CD14-positive monocyte (primary cell): ENCODE data around the gene CYP27C1. TPM values are rescaled to one million over a fixed set of nuclear protein-coding genes. Genes with fewer than 3 reads are reported as not detected.
"Not testable (repeated sequence)": the region's sequence is repeated elsewhere in the genome, so short reads cannot be mapped to it uniquely, and the experiment has no call there.

ENCODE experiments used
- DNase-seq, 3 donors: peaks; one replicate each; pipeline ENCODE4 v3.0.0-alpha.2; 2011 to 2022
- H2AFZ ChIP-seq: 2 replicates; pipeline ENCODE4 v1.6.0; 2012; ENCODE audit warnings: mild to moderate bottlenecking, low read depth, low read length, inconsistent platforms; ENCODE audit not compliant: insufficient read depth, poor library complexity, severe bottlenecking
- H3K27ac ChIP-seq, 2 donors: 1 replicate in 1 of 2; 2 replicates in 1 of 2; pipeline ENCODE4 v1.5.1; 2012 to 2013; ENCODE audit warnings: low read length in 2 of 2, control low read depth in 1 of 2, inconsistent platforms in 1 of 2, low read depth in 1 of 2, mild to moderate bottlenecking in 1 of 2
- H3K27me3 ChIP-seq, 2 donors: one replicate each; pipeline versions ENCODE4 v1.6.0 to v1.6.1; 2011 to 2013; ENCODE audit warnings: low read length in 2 of 2; ENCODE audit not compliant: control insufficient read depth in 2 of 2, insufficient read depth in 2 of 2
- H3K36me3 ChIP-seq, 2 donors: replicated peaks in 1 of 2; 1 replicate in 1 of 2; 2 replicates in 1 of 2; pipeline versions ENCODE4 v1.5.1 to v1.6.1; 2012 to 2013; ENCODE audit warnings: low read length in 2 of 2, control low read depth in 1 of 2, inconsistent platforms in 1 of 2, mild to moderate bottlenecking in 1 of 2; ENCODE audit not compliant: insufficient read depth in 2 of 2, control insufficient read depth in 1 of 2
- H3K4me1 ChIP-seq, 2 donors: 1 replicate in 1 of 2; 2 replicates in 1 of 2; pipeline versions ENCODE4 v1.5.1 to v1.6.1; 2012 to 2013; ENCODE audit warnings: low read length in 2 of 2, control low read depth in 1 of 2, inconsistent platforms in 1 of 2, mild to moderate bottlenecking in 1 of 2, moderate library complexity in 1 of 2; ENCODE audit not compliant: insufficient read depth in 2 of 2, control insufficient read depth in 1 of 2
- H3K4me2 ChIP-seq: replicated peaks from 2 replicates; pipeline ENCODE3; 2012; ENCODE audit warnings: low read length, moderate library complexity, mild to moderate bottlenecking; ENCODE audit not compliant: poor library complexity, severe bottlenecking; ENCODE audit errors: extremely low read depth
- H3K4me3 ChIP-seq, 3 experiments: fragments of 200-600 bp in 1 of 3; sonication (generic) in 1 of 3; replicated peaks in 1 of 3; 1 replicate in 2 of 3; 2 replicates in 1 of 3; pipeline ENCODE4 v1.5.1; 2011 to 2013; ENCODE audit warnings: low read length in 3 of 3, mild to moderate bottlenecking in 3 of 3, control low read depth in 2 of 3, low read depth in 2 of 3, inconsistent platforms in 1 of 3, moderate library complexity in 1 of 3
- H3K79me2 ChIP-seq: 2 replicates; pipeline ENCODE4 v1.6.0; 2012; ENCODE audit warnings: mild to moderate bottlenecking, control low read depth, inconsistent platforms, low read length, moderate library complexity; ENCODE audit not compliant: insufficient read depth
- H3K9ac ChIP-seq: 2 replicates; pipeline ENCODE4 v1.6.0; 2017; ENCODE audit warnings: low read length, mild to moderate bottlenecking; ENCODE audit not compliant: insufficient read depth, poor library complexity, severe bottlenecking
- H3K9me3 ChIP-seq, 2 donors: replicated peaks in 1 of 2; 1 replicate in 1 of 2; 2 replicates in 1 of 2; pipeline versions ENCODE4 v1.5.1 to v1.6.1; 2012 to 2013; ENCODE audit warnings: low read length in 2 of 2, control low read depth in 1 of 2; ENCODE audit not compliant: control insufficient read depth in 1 of 2, insufficient read depth in 1 of 2
- H4K20me1 ChIP-seq: 2 replicates; pipeline ENCODE4 v1.6.0; 2012; ENCODE audit warnings: mild to moderate bottlenecking, low read length, control low read depth, moderate library complexity; ENCODE audit not compliant: insufficient read depth
- H3K27ac Mint-ChIP-seq, 7 donors: one replicate each; pipeline ENCODE4 v1.8.0; 2020; ENCODE audit warnings: mild to moderate bottlenecking in 7 of 7, mixed read lengths in 7 of 7, moderate library complexity in 6 of 7, inconsistent platforms in 2 of 7
- H3K27me3 Mint-ChIP-seq, 3 donors: one replicate each; pipeline ENCODE4 v1.8.0; 2021 to 2022; ENCODE audit warnings: low read depth in 3 of 3, mild to moderate bottlenecking in 3 of 3, mixed read lengths in 3 of 3, moderate library complexity in 3 of 3, inconsistent platforms in 1 of 3
- H3K36me3 Mint-ChIP-seq, 2 donors: one replicate each; pipeline ENCODE4 v1.8.0; 2020; ENCODE audit warnings: mixed read lengths in 2 of 2, inconsistent platforms in 1 of 2, mild to moderate bottlenecking in 1 of 2
- H3K4me1 Mint-ChIP-seq: one replicate; pipeline ENCODE4 v1.8.0; 2020; ENCODE audit warnings: mild to moderate bottlenecking, mixed read lengths
- H3K4me3 Mint-ChIP-seq, 2 donors: one replicate each; pipeline ENCODE4 v1.8.0; 2020; ENCODE audit warnings: mild to moderate bottlenecking in 2 of 2, mixed read lengths in 2 of 2, moderate library complexity in 1 of 2
- H3K9me3 Mint-ChIP-seq, 7 donors: one replicate each; pipeline ENCODE4 v1.8.0; 2020 to 2022; ENCODE audit warnings: mixed read lengths in 7 of 7, mild to moderate bottlenecking in 6 of 7, moderate library complexity in 6 of 7, inconsistent platforms in 2 of 7
- WGBS: methylation state at CpG from one replicate; pipeline ENCODE4 v1.1.5; 2013; ENCODE audit warnings: missing lambda C conversion rate; ENCODE audit not compliant: insufficient coverage; 5-methylcytosine and 5-hydroxymethylcytosine counted together
- intact Hi-C, 2 donors: fragments of 100-400 bp; cut with micrococcal nuclease; formaldehyde crosslinking; loops; one replicate each; pipeline versions ENCODE4 v1.15.0 to v1.15.1; 2023
- polyA plus RNA-seq, 3 donors: library from polyadenylated mRNA; depleted of rRNA in 1 of 3; unstranded in 2 of 3; stranded (reverse) in 1 of 3; fragments of 300-500 nt in 2 of 3; fragments of >200 nt in 1 of 3; fragmentation: Illumina TruSeq in 2 of 3; gene quantifications; 1 replicate in 2 of 3; 2 replicates in 1 of 3; pipeline ENCODE4 v1.2.3, GENCODE V29; 2012 to 2021
- TF ChIP-seq, protein P1 (sequence below): fragments of 200-600 bp; IDR thresholded peaks from one replicate; pipeline ENCODE4 v1.8.0; 2022; ENCODE audit warnings: antibody characterized with exemption, mild to moderate bottlenecking

CYP27C1 gene
- polyA plus RNA-seq, 3 donors, result not detected

DNA sequence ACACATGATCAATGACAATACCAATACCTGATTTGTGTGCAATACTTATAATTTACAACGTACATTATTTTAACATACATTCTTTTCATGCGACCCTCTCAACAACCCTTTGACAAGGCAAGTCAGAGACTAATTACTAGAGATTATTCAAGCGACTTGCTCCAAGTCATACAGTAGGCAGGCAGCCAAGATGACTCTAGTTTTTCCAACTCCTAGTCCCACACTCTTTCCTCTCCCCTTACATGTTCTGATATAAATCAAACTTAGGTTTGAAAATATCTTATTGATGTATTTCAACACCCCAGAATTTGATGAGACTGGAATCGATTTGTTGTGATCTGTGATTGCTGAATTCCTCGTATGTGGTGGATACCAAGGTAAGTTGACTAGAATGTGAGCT lies 8.0 kb upstream of the CYP27C1 start:
- peaks cover 7 to 9% of the 10 kb centered on the region in 2 donors for H3K9me3 ChIP-seq
- intact Hi-C loops, result no loop called here
- no peak overlapping the region for H3K4me3 ChIP-seq
- H3K9me3 Mint-ChIP-seq, result peaks cover 3 to 16% (median 11%) of the 10 kb centered on the region in 7 donors
- no peak for DNase-seq
- H3K36me3 Mint-ChIP-seq, result no peaks in the 10 kb centered on the region
- H3K4me1 Mint-ChIP-seq, result no peaks in the 10 kb centered on the region
- no peaks in the 10 kb centered on the region for H4K20me1 ChIP-seq
- H3K27ac Mint-ChIP-seq, result no peak overlapping the region
- no peak overlapping the region for H3K9ac ChIP-seq
- H3K4me2 ChIP-seq, result no peak overlapping the region
- 100% methylated on average over 2 of the region's 5 CpGs for WGBS
- no peak overlapping the region for H3K4me3 Mint-ChIP-seq
- H3K4me1 ChIP-seq, result no peaks in the 10 kb centered on the region
- no peak overlapping the region for H2AFZ ChIP-seq
- no peaks in the 10 kb centered on the region for H3K36me3 ChIP-seq
- H3K79me2 ChIP-seq, result no peaks in the 10 kb centered on the region
- TF ChIP-seq, protein P1, sequence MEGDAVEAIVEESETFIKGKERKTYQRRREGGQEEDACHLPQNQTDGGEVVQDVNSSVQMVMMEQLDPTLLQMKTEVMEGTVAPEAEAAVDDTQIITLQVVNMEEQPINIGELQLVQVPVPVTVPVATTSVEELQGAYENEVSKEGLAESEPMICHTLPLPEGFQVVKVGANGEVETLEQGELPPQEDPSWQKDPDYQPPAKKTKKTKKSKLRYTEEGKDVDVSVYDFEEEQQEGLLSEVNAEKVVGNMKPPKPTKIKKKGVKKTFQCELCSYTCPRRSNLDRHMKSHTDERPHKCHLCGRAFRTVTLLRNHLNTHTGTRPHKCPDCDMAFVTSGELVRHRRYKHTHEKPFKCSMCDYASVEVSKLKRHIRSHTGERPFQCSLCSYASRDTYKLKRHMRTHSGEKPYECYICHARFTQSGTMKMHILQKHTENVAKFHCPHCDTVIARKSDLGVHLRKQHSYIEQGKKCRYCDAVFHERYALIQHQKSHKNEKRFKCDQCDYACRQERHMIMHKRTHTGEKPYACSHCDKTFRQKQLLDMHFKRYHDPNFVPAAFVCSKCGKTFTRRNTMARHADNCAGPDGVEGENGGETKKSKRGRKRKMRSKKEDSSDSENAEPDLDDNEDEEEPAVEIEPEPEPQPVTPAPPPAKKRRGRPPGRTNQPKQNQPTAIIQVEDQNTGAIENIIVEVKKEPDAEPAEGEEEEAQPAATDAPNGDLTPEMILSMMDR, result no peak
- peaks cover 22 to 48% (median 29%) of the 10 kb centered on the region in 3 donors for H3K27me3 Mint-ChIP-seq
- H3K27me3 ChIP-seq, result peaks cover 10 to 39% of the 10 kb centered on the region in 2 donors
- no peak overlapping the region for H3K27ac ChIP-seq

GRCh38 chr2:127227264-127227660 lies 7.2 kb upstream of the CYP27C1 start:
- intact Hi-C loops, H3K4me1 Mint-ChIP-seq, H4K20me1 ChIP-seq, H3K36me3 Mint-ChIP-seq, H3K9me3 ChIP-seq, DNase-seq, H3K79me2 ChIP-seq, H3K4me1 ChIP-seq, H3K9ac ChIP-seq, H3K4me2 ChIP-seq, H3K36me3 ChIP-seq, H3K27ac Mint-ChIP-seq, H3K27ac ChIP-seq, H2AFZ ChIP-seq, H3K4me3 ChIP-seq: not testable (repeated sequence)
- H3K27me3 Mint-ChIP-seq, result peaks cover 30 to 56% (median 36%) of the 10 kb centered on the region in 3 donors
- H3K9me3 Mint-ChIP-seq, result peaks cover 3 to 19% (median 11%) of the 10 kb centered on the region in 7 donors
- H3K27me3 ChIP-seq, result peaks cover 14 to 46% of the 10 kb centered on the region in 2 donors
- no CpG with 5 or more reads among the region's 5 CpGs for WGBS
- peak overlapping the region in 1 of 2 donors; percentile 37 for H3K4me3 Mint-ChIP-seq
